NB4 (cell line): ENCODE results near the gene SCFD2.
A peak's percentile ranks its signal among the peaks of the same experiment; 100 is the strongest.
"Not testable (repeated sequence)": the region's sequence is repeated elsewhere in the genome, so short reads cannot be mapped to it uniquely, and the experiment has no call there.

ENCODE experiments used
- DNase-seq: peaks from one replicate; pipeline ENCODE4 v3.0.0; 2010; ENCODE audit warnings: low read depth
- H3K4me3 ChIP-seq: one replicate; pipeline ENCODE4 v1.5.1; 2011; ENCODE audit warnings: mild to moderate bottlenecking, low read depth, low read length, moderate library complexity
- MYC ChIP-seq: IDR thresholded peaks from 2 replicates; pipeline ENCODE4 v1.6.1; 2011; ENCODE audit warnings: low read depth, low read length
- POLR2A ChIP-seq: IDR thresholded peaks from 2 replicates; pipeline ENCODE4 v1.6.1; 2011; ENCODE audit warnings: mild to moderate bottlenecking; ENCODE audit not compliant: insufficient read length; ENCODE audit errors: extremely low read depth
- TF ChIP-seq, protein P1 (sequence below): IDR thresholded peaks from one replicate; pipeline ENCODE4 v1.5.1; 2012; ENCODE audit warnings: low read depth, low read length
- TF ChIP-seq, protein P2 (sequence below): IDR thresholded peaks from 2 replicates; pipeline ENCODE4 v1.6.1; 2011; ENCODE audit warnings: low read depth, low read length

The SCFD2 gene

DNA sequence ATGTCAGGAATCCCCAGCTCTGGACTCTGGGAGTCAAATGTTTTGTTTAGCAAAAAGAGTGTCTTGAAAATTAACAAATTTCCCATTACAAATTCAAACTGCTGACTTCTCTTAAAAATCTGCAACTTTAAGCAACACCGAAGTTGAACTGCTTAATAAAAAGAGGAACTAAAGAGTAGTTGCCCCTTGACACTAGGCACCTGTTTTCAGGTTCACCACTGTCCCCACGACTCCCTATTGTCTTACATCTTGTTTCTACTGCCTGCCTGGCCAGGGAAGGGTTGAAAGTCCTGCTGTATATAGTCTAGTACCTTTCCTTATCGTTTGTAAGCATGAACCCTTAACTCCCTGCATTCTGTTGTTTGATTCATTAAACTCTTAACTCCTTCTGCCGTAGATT is 173.9 kb downstream of the SCFD2 start:
- TF ChIP-seq, protein P1, sequence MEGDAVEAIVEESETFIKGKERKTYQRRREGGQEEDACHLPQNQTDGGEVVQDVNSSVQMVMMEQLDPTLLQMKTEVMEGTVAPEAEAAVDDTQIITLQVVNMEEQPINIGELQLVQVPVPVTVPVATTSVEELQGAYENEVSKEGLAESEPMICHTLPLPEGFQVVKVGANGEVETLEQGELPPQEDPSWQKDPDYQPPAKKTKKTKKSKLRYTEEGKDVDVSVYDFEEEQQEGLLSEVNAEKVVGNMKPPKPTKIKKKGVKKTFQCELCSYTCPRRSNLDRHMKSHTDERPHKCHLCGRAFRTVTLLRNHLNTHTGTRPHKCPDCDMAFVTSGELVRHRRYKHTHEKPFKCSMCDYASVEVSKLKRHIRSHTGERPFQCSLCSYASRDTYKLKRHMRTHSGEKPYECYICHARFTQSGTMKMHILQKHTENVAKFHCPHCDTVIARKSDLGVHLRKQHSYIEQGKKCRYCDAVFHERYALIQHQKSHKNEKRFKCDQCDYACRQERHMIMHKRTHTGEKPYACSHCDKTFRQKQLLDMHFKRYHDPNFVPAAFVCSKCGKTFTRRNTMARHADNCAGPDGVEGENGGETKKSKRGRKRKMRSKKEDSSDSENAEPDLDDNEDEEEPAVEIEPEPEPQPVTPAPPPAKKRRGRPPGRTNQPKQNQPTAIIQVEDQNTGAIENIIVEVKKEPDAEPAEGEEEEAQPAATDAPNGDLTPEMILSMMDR, result no peak
- TF ChIP-seq, protein P2, sequence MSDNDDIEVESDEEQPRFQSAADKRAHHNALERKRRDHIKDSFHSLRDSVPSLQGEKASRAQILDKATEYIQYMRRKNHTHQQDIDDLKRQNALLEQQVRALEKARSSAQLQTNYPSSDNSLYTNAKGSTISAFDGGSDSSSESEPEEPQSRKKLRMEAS, result no peak
- TF ChIP-seq MYC, result no peak
- no peak overlapping the region for H3K4me3 ChIP-seq
- DNase-seq, result peak; percentile 16

DNA sequence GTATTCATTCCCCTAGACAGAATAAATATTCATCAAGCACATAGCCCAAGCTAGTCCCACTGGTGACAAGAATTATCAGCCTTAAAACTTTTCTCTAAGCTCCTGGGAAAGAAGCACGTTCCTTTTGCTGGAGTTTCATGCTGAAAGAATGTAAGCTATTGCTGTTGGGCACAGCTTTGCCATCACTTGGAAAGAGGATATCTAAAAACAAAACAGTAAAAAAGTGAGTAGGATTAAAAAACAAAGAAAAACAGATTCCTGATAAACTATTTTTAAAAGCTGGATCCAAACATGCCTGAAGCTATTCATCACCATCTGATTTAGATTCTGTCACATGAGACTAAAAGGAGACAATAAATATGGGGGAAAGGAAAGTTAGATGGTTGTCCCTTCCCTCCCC is 176.8 kb downstream of the SCFD2 start:
- TF ChIP-seq, protein P2, result no peak
- TF ChIP-seq, protein P1, result no peak
- TF ChIP-seq POLR2A (no peak), MYC (no peak)
- DNase-seq, result no peak
- H3K4me3 ChIP-seq, result no peak overlapping the region

DNA sequence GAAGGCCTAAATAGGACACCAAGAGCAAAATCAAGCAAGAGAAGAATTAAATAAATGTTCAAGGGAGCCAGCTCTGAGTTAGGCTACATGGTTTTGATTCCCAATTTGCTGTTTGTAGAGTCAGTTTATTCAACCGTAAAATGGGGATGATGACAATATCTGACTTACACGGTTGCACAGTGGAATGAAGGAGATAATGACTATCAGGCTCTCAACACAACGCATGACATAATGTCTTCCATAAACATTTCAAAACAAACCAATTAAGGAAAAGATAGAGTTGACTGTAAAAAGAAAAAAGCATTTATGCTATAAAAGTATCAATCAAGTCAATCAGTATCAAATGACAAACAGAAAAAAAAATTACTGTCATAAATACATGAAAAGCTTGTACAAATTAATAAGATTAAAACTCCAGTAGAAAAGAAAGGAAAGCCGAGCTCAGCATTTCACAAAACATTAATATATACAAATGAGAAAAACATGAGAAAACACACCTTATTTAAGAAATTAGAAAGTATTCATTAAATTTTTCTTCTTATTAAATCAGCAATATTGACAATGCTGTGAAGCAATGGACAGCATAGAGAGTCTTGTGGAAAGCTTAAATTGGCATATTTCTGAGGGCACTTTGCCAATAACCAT is 179.0 kb downstream of the SCFD2 start:
- TF ChIP-seq, protein P2, result no peak
- no peak for TF ChIP-seq POLR2A
- TF ChIP-seq MYC, result no peak
- TF ChIP-seq, protein P1, result no peak
- no peak for DNase-seq

DNA sequence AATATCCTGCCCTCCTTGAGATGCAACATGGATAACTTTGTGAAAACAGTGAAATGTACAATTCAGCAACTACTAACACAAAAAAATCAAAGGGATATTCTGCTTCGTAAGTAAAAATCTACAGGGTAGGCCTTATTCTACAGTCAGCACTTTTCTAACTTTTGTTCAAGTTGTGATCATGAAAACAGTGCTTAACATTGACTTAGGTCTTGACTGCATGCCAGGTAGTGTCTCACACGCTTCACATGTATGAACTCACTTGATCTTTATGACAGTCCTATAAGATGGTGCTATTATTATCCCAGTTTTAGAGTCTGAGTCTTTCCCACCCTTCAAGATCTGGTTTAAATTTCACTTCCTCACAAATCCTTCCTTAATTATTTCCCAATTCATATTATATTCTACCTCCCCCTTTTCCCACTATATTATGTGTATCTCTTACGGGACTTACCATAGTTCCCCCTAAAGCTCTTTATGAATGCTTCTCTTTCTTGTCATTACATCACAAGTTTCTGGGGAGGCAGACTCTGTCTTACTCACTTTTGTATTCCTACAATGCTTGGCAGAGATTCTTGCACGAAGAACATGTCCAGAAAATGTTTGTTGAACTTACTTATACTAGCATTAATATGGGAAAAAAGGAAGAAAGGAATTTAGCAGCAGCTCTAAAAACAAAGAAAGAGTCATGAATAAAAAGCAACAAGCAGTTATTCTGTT is 179.8 kb downstream of the SCFD2 start:
- DNase-seq, result no peak
- no peak for TF ChIP-seq MYC
- TF ChIP-seq, protein P2, result no peak
- TF ChIP-seq POLR2A, result no peak
- TF ChIP-seq, protein P1, result no peak
- H3K4me3 ChIP-seq, result no peak overlapping the region

More for the DNA sequence above, 179.0 kb downstream of the SCFD2 start:
- no peak overlapping the region for H3K4me3 ChIP-seq

DNA sequence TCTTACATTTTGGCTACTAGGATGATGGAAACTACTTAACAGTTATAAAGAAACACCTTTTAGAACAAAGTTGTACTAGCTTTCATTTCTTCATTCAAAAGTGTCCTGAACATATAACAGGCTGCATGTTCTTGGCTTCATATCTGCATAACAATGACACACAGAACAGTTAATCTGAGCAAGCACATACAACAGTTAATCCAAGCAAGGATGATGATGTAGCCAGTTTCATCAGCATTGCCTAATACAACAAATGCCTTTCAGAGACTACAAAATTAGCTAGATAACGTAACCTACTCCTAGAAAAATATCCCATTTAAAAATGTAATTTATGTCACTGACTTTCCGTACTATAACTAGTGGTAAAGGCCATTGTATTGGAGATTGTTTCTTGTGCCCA is 182.1 kb downstream of the SCFD2 start:
- DNase-seq, result no peak
- H3K4me3 ChIP-seq, result no peak overlapping the region
- TF ChIP-seq MYC (no peak), POLR2A (no peak)

DNA sequence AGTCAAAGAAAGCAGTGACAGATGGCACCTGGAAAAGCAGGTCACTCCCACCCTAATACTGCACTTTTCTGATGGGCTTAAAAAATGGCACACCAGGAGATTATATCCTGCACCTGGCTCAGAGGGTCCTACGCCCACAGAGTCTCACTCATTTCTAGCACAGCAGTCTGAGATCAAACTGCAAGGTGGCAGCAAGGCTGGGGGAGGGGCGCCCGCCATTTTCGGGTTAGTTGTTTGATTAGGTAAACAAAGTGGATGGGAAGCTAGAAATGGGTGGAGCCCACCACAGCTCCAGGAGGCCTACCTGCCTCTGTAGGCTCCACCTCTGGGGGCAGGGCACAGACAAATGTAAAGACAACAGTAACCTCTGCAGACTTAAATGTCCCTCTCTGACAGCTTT is 188.1 kb downstream of the SCFD2 start:
- H3K4me3 ChIP-seq, DNase-seq: not testable (repeated sequence)

DNA sequence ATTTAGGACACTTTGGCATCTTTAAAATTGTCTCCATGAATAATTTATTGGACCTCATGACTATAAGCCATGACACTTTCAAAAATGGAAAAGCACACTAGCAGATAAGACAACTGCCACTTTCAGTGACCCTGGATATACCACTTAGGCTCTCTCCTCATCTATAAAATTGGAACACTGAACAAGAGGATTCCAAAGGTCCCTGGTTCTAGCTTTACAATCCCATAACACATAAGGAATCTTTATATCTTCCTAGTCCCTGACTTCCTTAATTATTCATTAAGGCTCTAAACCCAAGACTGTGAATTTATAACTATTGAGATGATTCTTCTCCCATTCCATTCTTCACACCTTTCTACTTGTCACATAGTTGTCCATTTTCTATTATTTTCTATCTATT is 190.2 kb downstream of the SCFD2 start:
- TF ChIP-seq POLR2A (no peak), MYC (no peak)
- TF ChIP-seq, protein P2, result no peak
- TF ChIP-seq, protein P1, result no peak
- no peak overlapping the region for H3K4me3 ChIP-seq

More for the DNA sequence above, 190.2 kb downstream of the SCFD2 start:
- DNase-seq, result no peak
